ENCODE results near the gene SPATS2. TPM values are rescaled to one million over a fixed set of nuclear protein-coding genes. Genes with fewer than 3 reads are reported as not detected.

The SPATS2 gene
- total RNA-seq, 2 experiments from 2014 or later = 22.7 to 36.4 TPM

- H3K9me3 ChIP-seq (ENCODE audit: low read length) = no peaks in the 10 kb centered on the region
- peak overlapping the region; percentile 62; the same call in 1 of the 2 replicates for H2AFZ ChIP-seq (ENCODE audit: low read length)
- POLR2A ChIA-PET = interaction anchor here (0.7 to 2.0 kb wide), 12 partner anchors 8 to 418 kb away, joined by 3 to 13 read pairs (median 3); partner anchors contain the start of genes SPATS2, TMBIM6 and TUBA1B
- BruUV-seq (replicated peaks) = TSS peak; percentile 83
- TF ChIP-seq CTCF (conservative IDR thresholded peaks at IDR 0.05; ENCODE audit: low read length) = no peak
- no peak for TF ChIP-seq EZH2phosphoT487 (IDR thresholded peaks at IDR 0.05; ENCODE audit: borderline replicate concordance, low read depth, low read length)
- intact Hi-C loops (cut with micrococcal nuclease; ENCODE audit: unreplicated experiment) = loop anchor here (2.0 kb wide), 1 partner anchor 59 kb away; the partner anchor contains the start of gene TUBA1C
- H3K36me3 ChIP-seq (ENCODE audit: insufficient read depth, low read length) = peaks cover 43% of the 10 kb centered on the region
- peaks cover 24% of the 10 kb centered on the region for H3K4me1 ChIP-seq (ENCODE audit: insufficient read depth, low read length, poor library complexity, severe bottlenecking)
- H3K27ac ChIP-seq (ENCODE audit: low read depth, low read length, poor library complexity, severe bottlenecking) = peak overlapping the region; percentile 61
- no peaks in the 10 kb centered on the region for H3K9me2 ChIP-seq (ENCODE audit: insufficient read depth, low read length)
- peaks cover 16% of the 10 kb centered on the region; the same call in 1 of the 2 replicates for H3K79me2 ChIP-seq (ENCODE audit: insufficient read depth, low read depth, low read length)
- CTCF ChIA-PET (ENCODE audit: unreplicated experiment) = interaction anchor here (0.6 kb wide), 2 partner anchors 8 to 466 kb away, joined by 3 to 6 read pairs; no protein-coding TSS in a partner anchor
- DNase-seq (ENCODE audit: low spot score) = no peak
- peak overlapping the region; percentile 88 for H3K4me2 ChIP-seq (ENCODE audit: low read length)
- H4K20me1 ChIP-seq (ENCODE audit: insufficient read depth, low read length) = no peaks in the 10 kb centered on the region
- peak overlapping the region; percentile 91 for H3K4me3 ChIP-seq (ENCODE audit: low read depth, low read length, poor library complexity, severe bottlenecking)
Measured at GRCh38 chr12:49323524-49324097, 43.7 kb upstream of the SPATS2 start.

GRCh38 chr12:49325606-49326005 lies 41.7 kb upstream of the SPATS2 start:
- H3K4me3 ChIP-seq (ENCODE audit: low read depth, low read length, poor library complexity, severe bottlenecking) = no peak overlapping the region
- no TSS peak for BruUV-seq (replicated peaks)
- H3K36me3 ChIP-seq (ENCODE audit: insufficient read depth, low read length) = peaks cover 63% of the 10 kb centered on the region
- no peak overlapping the region for H2AFZ ChIP-seq (ENCODE audit: low read length)
- H3K4me2 ChIP-seq (ENCODE audit: low read length) = no peak overlapping the region
- no peak overlapping the region for H3K27ac ChIP-seq (ENCODE audit: low read depth, low read length, poor library complexity, severe bottlenecking)
- CTCF ChIA-PET (ENCODE audit: unreplicated experiment) = no interaction called here
- H3K9me3 ChIP-seq (ENCODE audit: low read length) = no peaks in the 10 kb centered on the region
- TF ChIP-seq EZH2phosphoT487 (IDR thresholded peaks at IDR 0.05; ENCODE audit: borderline replicate concordance, low read depth, low read length) = no peak
- no peak for TF ChIP-seq CTCF (conservative IDR thresholded peaks at IDR 0.05; ENCODE audit: low read length)
- H3K9me2 ChIP-seq (ENCODE audit: insufficient read depth, low read length) = no peaks in the 10 kb centered on the region
- POLR2A ChIA-PET = no interaction called here
- peaks cover 24% of the 10 kb centered on the region for H3K4me1 ChIP-seq (ENCODE audit: insufficient read depth, low read length, poor library complexity, severe bottlenecking)
- H4K20me1 ChIP-seq (ENCODE audit: insufficient read depth, low read length) = no peaks in the 10 kb centered on the region
- no peak for DNase-seq (ENCODE audit: low spot score)
- peaks cover 16% of the 10 kb centered on the region; the same call in 1 of the 2 replicates for H3K79me2 ChIP-seq (ENCODE audit: insufficient read depth, low read depth, low read length)
- intact Hi-C loops (cut with micrococcal nuclease; ENCODE audit: unreplicated experiment) = no loop called here

- Histone ChIP-seq H3K4me2 (ENCODE audit: low read length) (no peak overlapping the region), H3K4me1 (ENCODE audit: insufficient read depth, low read length, poor library complexity, severe bottlenecking) (peaks cover 16% of the 10 kb centered on the region), H3K4me3 (ENCODE audit: low read depth, low read length, poor library complexity, severe bottlenecking) (no peak overlapping the region), H2AFZ (ENCODE audit: low read length) (no peak overlapping the region), H3K9me3 (ENCODE audit: low read length) (no peaks in the 10 kb centered on the region), H3K9me2 (ENCODE audit: insufficient read depth, low read length) (no peaks in the 10 kb centered on the region), H3K79me2 (ENCODE audit: insufficient read depth, low read depth, low read length) (peaks cover 16% of the 10 kb centered on the region; the same call in 1 of the 2 replicates), H3K36me3 (ENCODE audit: insufficient read depth, low read length) (peaks cover 75% of the 10 kb centered on the region), H4K20me1 (ENCODE audit: insufficient read depth, low read length) (no peaks in the 10 kb centered on the region), H3K27ac (ENCODE audit: low read depth, low read length, poor library complexity, severe bottlenecking) (no peak overlapping the region)
- BruUV-seq (replicated peaks) = no TSS peak
- POLR2A ChIA-PET = no interaction called here
- intact Hi-C loops (cut with micrococcal nuclease; ENCODE audit: unreplicated experiment) = no loop called here
- CTCF ChIA-PET (ENCODE audit: unreplicated experiment) = no interaction called here
- TF ChIP-seq CTCF (conservative IDR thresholded peaks at IDR 0.05; ENCODE audit: low read length) (no peak), EZH2phosphoT487 (IDR thresholded peaks at IDR 0.05; ENCODE audit: borderline replicate concordance, low read depth, low read length) (no peak)
- DNase-seq (ENCODE audit: low spot score) = no peak
Measured at GRCh38 chr12:49327368-49327767, 39.9 kb upstream of the SPATS2 start.
